Activated T-helper 17 cell treated with anti-CD3 and anti-CD28 coated beads, Interleukin-2, amount 50 U/mL, for 72 hours (primary cell): Measurements from ENCODE around the gene CHPT1. TPM values are rescaled to one million over a fixed set of nuclear protein-coding genes. Genes with fewer than 3 reads are reported as not detected.

ENCODE experiments used
- ATAC-seq: fragments of 150-1000 bp; cut with Tn5 transposase; replicated peaks from 2 replicates; pipeline ENCODE4 v1.10.0; 2021; ENCODE audit warnings: mild to moderate bottlenecking, moderate library complexity
- H3K27ac Mint-ChIP-seq: one replicate; pipeline ENCODE4 v1.8.0; 2022; ENCODE audit warnings: mixed read lengths
- H3K27me3 Mint-ChIP-seq: one replicate; pipeline ENCODE4 v1.8.0; 2022; ENCODE audit warnings: mixed read lengths
- H3K36me3 Mint-ChIP-seq: one replicate; pipeline ENCODE4 v1.8.0; 2022; ENCODE audit warnings: low read depth, mild to moderate bottlenecking, mixed read lengths
- H3K4me1 Mint-ChIP-seq: one replicate; pipeline ENCODE4 v1.8.0; 2022; ENCODE audit warnings: mixed read lengths
- H3K4me3 Mint-ChIP-seq: one replicate; pipeline ENCODE4 v1.8.0; 2022; ENCODE audit warnings: mild to moderate bottlenecking, mixed read lengths
- H3K9me3 Mint-ChIP-seq: one replicate; pipeline ENCODE4 v1.8.0; 2022; ENCODE audit warnings: mixed read lengths
- total RNA-seq, 2 donors: library from RNA; stranded (reverse); gene quantifications; one replicate each; pipeline ENCODE4 v1.2.3, GENCODE V29; 2022

The CHPT1 gene
- total RNA-seq, 2 donors from 2014 or later, result 3.4 to 16.0 TPM

DNA sequence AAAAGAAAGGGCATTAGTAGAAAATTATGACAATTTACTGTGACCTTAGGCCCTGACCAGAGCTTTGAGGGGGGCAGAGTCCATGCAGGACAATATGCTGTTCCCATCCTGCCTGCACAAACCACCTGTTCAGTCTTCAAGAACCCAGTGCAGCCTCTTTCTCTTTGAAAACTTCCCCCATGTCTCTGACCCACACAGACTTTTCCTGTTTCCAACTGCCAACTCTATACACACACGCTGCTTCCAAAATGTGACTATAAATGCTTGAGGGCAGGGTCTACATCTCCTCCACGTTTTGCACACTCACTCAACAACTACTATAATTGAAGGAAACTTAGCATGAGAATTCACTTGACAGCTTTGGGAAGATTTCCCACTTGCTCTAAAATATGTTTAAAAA, 78.4 kb downstream of the CHPT1 start:
- Mint-ChIP-seq H3K4me3 (no peak overlapping the region), H3K27ac (no peak overlapping the region), H3K9me3 (no peaks in the 10 kb centered on the region), H3K36me3 (peaks cover 18% of the 10 kb centered on the region), H3K4me1 (peaks cover 4% of the 10 kb centered on the region), H3K27me3 (no peaks in the 10 kb centered on the region)
- ATAC-seq, result no peak

DNA sequence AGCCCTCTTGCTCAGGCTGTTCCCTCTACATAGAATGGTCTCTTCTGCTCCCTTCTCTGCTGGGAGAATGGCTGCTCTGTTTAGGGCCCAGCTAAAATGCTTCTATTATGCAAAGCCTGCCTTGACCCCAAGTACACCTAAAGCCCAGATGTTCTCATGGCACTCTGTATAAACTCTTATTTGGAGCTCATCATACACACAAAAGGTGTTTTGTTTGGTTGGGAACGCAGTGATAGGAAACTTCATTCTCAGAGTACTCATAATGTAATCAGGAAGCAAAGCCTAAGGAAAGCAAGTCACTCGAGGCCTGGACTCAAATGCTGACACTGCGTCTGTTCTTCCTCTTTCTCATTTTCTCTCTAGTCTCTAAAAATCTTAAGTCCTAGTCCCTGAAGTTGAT, 80.0 kb downstream of the CHPT1 start:
- peaks cover 13% of the 10 kb centered on the region for H3K36me3 Mint-ChIP-seq
- no peak for ATAC-seq

DNA sequence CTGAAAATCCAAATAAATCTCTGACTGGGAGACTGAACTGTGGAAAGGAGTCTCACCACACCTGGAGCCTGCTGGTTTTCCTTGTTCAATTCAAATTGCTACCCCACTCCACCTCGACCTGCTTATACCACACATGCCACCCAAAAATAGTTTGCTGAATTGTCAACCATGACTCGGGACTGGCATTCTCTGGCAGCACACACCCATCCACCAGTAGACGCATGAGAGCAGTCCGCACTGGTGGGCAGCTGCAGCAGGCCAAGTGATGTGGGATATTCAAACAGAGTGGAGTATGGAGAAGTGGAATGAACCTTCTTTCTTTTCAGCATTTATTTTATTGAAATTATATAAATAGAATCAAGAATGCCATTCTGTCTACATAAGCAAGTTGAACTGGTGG, 80.5 kb downstream of the CHPT1 start:
- Mint-ChIP-seq H3K36me3 (peaks cover 13% of the 10 kb centered on the region), H3K4me3 (no peak overlapping the region), H3K9me3 (no peaks in the 10 kb centered on the region), H3K27ac (peak overlapping the region; percentile 50), H3K4me1 (peaks cover 22% of the 10 kb centered on the region), H3K27me3 (no peaks in the 10 kb centered on the region)
- ATAC-seq, result no peak

More for the DNA sequence above, 80.0 kb downstream of the CHPT1 start:
- Mint-ChIP-seq H3K4me3 (no peak overlapping the region), H3K4me1 (peaks cover 17% of the 10 kb centered on the region), H3K27ac (peak overlapping the region; percentile 21), H3K27me3 (no peaks in the 10 kb centered on the region), H3K9me3 (no peaks in the 10 kb centered on the region)

Other genes with a start within 250 kb of the CHPT1 start
- gene SPIC, start 222.3 kb upstream of the CHPT1 start, total RNA-seq, result not detected
- not detected for gene MYBPC1, start 102.7 kb upstream of the CHPT1 start, total RNA-seq
- under 1 TPM; 0.30 to 0.42 TPM for gene SYCP3, start 41.8 kb downstream of the CHPT1 start, total RNA-seq
- gene GNPTAB, start 133.3 kb downstream of the CHPT1 start, total RNA-seq, result 10 to 100 TPM; 29.8 to 41.1 TPM
- 1 to 10 TPM; 6.0 to 7.0 TPM for gene DRAM1, start 179.9 kb downstream of the CHPT1 start, total RNA-seq